HepG2 (cell line): ENCODE data around the gene MZF1. TPM values are rescaled to one million over a fixed set of nuclear protein-coding genes. Genes with fewer than 3 reads are reported as not detected.

Source experiments
- KDM5B ChIP-seq: sonication (generic); formaldehyde crosslinking; IDR thresholded peaks from 2 replicates; pipeline ENCODE4 v1.4.0; 2020; ENCODE audit warnings: missing genetic modification reagents, mild to moderate bottlenecking, borderline replicate concordance
- MED13 ChIP-seq: sonication (generic); formaldehyde crosslinking; IDR thresholded peaks from 2 replicates; pipeline ENCODE4 v1.5.0; 2020; ENCODE audit warnings: missing genetic modification reagents
- MTF1 ChIP-seq: sonication (generic); formaldehyde crosslinking; IDR thresholded peaks from 2 replicates; pipeline ENCODE4 v1.5.0; 2020; ENCODE audit warnings: missing genetic modification reagents
- NFE2L2 ChIP-seq: fragments of 150-350 bp; IDR thresholded peaks from 2 replicates; pipeline ENCODE4 v1.6.1; 2014; ENCODE audit warnings: low read length
- TBX2 ChIP-seq: sonication (generic); formaldehyde crosslinking; IDR thresholded peaks from 2 replicates; pipeline ENCODE4 v1.5.0; 2020; ENCODE audit warnings: missing genetic modification reagents, mild to moderate bottlenecking, borderline replicate concordance
- ZBTB7B ChIP-seq: sonication (generic); formaldehyde crosslinking; IDR thresholded peaks from 2 replicates; pipeline ENCODE4 v1.4.0; 2020; ENCODE audit warnings: missing genetic modification reagents
- polyA plus RNA-seq, 8 experiments: library from polyadenylated mRNA; depleted of rRNA in 3 of 8; stranded (reverse) in 7 of 8; unstranded in 1 of 8; fragments of >200 nt; fragmentation: Illumina TruSeq in 4 of 8; extraction: Trizol in 4 of 8; gene quantifications; 2 replicates each; pipeline versions ENCODE4 v1.2.1 to v1.2.3, GENCODE V29; 2011 to 2016; ENCODE audit warnings: low read depth in 4 of 8, missing spikeins in 1 of 8, mixed read lengths in 1 of 8; ENCODE audit not compliant: insufficient read depth in 1 of 8
- total RNA-seq, 5 experiments: library from RNA; depleted of rRNA; stranded (reverse); fragments of >200 nt; fragmentation: Illumina TruSeq; extraction: Trizol; gene quantifications; 2 replicates each; pipeline ENCODE4 v1.2.3, GENCODE V29; 2016; ENCODE audit warnings: low read depth in 1 of 5
- TF ChIP-seq, protein P1 (sequence below): IDR thresholded peaks from 2 replicates; pipeline ENCODE4 v1.6.1; 2012; ENCODE audit warnings: low read length, improper control_type of control experiment
- TF ChIP-seq, protein P2 (sequence below): sonication (generic); formaldehyde crosslinking; IDR thresholded peaks from 2 replicates; pipeline ENCODE4 v1.4.0; 2020; ENCODE audit warnings: missing genetic modification reagents, mild to moderate bottlenecking, borderline replicate concordance
- TF ChIP-seq, protein P3 (sequence below): sonication (generic); formaldehyde crosslinking; IDR thresholded peaks from 2 replicates; pipeline ENCODE4 v1.9.0; 2021; ENCODE audit warnings: missing genetic modification reagents, borderline replicate concordance
- TF ChIP-seq, protein P4 (sequence below): sonication (generic); formaldehyde crosslinking; IDR thresholded peaks from 2 replicates; pipeline ENCODE4 v1.9.0; 2021; ENCODE audit warnings: missing genetic modification reagents, borderline replicate concordance
- TF ChIP-seq, protein P5 (sequence below): sonication (generic); formaldehyde crosslinking; IDR thresholded peaks from 2 replicates; pipeline ENCODE4 v1.4.0; 2020; ENCODE audit warnings: missing genetic modification reagents
- TF ChIP-seq, protein P6 (sequence below): IDR thresholded peaks from 2 replicates; pipeline ENCODE4 v1.6.1; 2016; ENCODE audit warnings: mild to moderate bottlenecking

MZF1 gene
- total and polyA plus RNA-seq, 2 of the 13 experiments (the other 11 are each of a cell fraction or from before 2014, with no cell fraction given): 3.1 to 8.1 TPM

DNA sequence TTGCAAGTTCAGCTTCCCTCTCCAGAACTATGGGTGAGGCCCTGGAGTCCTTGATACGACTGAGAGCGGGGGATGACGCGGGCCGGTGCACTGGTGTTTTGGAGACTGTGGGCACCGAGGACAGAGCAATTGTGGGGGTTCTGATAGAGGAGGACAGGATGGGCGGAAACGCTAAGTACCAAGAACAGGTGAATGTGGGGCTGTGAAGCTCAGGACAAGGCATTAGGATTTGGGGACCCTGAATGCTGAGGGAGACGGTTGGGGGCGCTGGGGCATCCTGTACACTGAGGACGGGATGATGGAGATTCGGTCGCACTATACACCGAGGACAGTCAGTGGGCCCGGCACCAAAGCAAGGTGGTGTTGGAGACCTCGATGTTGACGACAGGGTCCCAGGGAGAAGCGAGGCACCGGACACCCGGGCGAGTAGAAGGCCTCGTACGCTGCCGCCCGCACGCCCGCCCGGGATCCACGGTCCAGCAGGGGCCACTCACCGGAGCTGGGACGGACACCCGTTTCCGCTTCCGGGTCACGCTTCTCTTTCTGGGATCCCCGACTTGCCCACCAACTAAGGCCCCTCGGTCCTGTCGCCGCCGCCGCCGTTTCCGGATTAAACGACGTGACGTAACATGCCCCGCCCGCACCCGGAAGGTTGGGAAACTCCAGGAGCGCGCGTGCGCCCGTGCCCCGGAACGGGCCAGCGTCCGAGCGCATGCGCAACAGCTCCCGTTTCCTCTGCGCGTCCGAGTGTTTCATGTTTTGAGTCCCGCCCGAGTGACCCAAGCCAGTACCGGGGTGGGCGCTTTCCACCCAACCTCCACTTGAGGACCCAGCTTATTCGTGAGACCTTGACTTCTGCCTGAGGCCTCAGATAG lies 18.4 kb downstream of the MZF1 start, which contains the start of gene CHMP2A (continued):
- TF ChIP-seq, protein P1, sequence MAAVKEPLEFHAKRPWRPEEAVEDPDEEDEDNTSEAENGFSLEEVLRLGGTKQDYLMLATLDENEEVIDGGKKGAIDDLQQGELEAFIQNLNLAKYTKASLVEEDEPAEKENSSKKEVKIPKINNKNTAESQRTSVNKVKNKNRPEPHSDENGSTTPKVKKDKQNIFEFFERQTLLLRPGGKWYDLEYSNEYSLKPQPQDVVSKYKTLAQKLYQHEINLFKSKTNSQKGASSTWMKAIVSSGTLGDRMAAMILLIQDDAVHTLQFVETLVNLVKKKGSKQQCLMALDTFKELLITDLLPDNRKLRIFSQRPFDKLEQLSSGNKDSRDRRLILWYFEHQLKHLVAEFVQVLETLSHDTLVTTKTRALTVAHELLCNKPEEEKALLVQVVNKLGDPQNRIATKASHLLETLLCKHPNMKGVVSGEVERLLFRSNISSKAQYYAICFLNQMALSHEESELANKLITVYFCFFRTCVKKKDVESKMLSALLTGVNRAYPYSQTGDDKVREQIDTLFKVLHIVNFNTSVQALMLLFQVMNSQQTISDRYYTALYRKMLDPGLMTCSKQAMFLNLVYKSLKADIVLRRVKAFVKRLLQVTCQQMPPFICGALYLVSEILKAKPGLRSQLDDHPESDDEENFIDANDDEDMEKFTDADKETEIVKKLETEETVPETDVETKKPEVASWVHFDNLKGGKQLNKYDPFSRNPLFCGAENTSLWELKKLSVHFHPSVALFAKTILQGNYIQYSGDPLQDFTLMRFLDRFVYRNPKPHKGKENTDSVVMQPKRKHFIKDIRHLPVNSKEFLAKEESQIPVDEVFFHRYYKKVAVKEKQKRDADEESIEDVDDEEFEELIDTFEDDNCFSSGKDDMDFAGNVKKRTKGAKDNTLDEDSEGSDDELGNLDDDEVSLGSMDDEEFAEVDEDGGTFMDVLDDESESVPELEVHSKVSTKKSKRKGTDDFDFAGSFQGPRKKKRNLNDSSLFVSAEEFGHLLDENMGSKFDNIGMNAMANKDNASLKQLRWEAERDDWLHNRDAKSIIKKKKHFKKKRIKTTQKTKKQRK: no peak
- TF ChIP-seq, protein P2, sequence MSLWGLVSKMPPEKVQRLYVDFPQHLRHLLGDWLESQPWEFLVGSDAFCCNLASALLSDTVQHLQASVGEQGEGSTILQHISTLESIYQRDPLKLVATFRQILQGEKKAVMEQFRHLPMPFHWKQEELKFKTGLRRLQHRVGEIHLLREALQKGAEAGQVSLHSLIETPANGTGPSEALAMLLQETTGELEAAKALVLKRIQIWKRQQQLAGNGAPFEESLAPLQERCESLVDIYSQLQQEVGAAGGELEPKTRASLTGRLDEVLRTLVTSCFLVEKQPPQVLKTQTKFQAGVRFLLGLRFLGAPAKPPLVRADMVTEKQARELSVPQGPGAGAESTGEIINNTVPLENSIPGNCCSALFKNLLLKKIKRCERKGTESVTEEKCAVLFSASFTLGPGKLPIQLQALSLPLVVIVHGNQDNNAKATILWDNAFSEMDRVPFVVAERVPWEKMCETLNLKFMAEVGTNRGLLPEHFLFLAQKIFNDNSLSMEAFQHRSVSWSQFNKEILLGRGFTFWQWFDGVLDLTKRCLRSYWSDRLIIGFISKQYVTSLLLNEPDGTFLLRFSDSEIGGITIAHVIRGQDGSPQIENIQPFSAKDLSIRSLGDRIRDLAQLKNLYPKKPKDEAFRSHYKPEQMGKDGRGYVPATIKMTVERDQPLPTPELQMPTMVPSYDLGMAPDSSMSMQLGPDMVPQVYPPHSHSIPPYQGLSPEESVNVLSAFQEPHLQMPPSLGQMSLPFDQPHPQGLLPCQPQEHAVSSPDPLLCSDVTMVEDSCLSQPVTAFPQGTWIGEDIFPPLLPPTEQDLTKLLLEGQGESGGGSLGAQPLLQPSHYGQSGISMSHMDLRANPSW (CRISPR knock-in tag): 0 out of 2 replicates have a peak, but pooled peaks have one; percentile 44
- no peak for TF ChIP-seq MTF1 (CRISPR knock-in tag)
- no peak for TF ChIP-seq ZBTB7B (CRISPR knock-in tag)
- no peak for TF ChIP-seq MED13 (CRISPR knock-in tag)
- peak; percentile 10 for TF ChIP-seq TBX2 (CRISPR knock-in tag)
- TF ChIP-seq, protein P3, sequence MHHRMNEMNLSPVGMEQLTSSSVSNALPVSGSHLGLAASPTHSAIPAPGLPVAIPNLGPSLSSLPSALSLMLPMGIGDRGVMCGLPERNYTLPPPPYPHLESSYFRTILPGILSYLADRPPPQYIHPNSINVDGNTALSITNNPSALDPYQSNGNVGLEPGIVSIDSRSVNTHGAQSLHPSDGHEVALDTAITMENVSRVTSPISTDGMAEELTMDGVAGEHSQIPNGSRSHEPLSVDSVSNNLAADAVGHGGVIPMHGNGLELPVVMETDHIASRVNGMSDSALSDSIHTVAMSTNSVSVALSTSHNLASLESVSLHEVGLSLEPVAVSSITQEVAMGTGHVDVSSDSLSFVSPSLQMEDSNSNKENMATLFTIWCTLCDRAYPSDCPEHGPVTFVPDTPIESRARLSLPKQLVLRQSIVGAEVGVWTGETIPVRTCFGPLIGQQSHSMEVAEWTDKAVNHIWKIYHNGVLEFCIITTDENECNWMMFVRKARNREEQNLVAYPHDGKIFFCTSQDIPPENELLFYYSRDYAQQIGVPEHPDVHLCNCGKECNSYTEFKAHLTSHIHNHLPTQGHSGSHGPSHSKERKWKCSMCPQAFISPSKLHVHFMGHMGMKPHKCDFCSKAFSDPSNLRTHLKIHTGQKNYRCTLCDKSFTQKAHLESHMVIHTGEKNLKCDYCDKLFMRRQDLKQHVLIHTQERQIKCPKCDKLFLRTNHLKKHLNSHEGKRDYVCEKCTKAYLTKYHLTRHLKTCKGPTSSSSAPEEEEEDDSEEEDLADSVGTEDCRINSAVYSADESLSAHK: no peak
- no peak for TF ChIP-seq NFE2L2
- TF ChIP-seq, protein P4, sequence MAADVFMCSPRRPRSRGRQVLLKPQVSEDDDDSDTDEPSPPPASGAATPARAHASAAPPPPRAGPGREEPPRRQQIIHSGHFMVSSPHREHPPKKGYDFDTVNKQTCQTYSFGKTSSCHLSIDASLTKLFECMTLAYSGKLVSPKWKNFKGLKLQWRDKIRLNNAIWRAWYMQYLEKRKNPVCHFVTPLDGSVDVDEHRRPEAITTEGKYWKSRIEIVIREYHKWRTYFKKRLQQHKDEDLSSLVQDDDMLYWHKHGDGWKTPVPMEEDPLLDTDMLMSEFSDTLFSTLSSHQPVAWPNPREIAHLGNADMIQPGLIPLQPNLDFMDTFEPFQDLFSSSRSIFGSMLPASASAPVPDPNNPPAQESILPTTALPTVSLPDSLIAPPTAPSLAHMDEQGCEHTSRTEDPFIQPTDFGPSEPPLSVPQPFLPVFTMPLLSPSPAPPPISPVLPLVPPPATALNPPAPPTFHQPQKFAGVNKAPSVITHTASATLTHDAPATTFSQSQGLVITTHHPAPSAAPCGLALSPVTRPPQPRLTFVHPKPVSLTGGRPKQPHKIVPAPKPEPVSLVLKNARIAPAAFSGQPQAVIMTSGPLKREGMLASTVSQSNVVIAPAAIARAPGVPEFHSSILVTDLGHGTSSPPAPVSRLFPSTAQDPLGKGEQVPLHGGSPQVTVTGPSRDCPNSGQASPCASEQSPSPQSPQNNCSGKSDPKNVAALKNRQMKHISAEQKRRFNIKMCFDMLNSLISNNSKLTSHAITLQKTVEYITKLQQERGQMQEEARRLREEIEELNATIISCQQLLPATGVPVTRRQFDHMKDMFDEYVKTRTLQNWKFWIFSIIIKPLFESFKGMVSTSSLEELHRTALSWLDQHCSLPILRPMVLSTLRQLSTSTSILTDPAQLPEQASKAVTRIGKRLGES (CRISPR knock-in tag): no peak
- TF ChIP-seq, protein P5, sequence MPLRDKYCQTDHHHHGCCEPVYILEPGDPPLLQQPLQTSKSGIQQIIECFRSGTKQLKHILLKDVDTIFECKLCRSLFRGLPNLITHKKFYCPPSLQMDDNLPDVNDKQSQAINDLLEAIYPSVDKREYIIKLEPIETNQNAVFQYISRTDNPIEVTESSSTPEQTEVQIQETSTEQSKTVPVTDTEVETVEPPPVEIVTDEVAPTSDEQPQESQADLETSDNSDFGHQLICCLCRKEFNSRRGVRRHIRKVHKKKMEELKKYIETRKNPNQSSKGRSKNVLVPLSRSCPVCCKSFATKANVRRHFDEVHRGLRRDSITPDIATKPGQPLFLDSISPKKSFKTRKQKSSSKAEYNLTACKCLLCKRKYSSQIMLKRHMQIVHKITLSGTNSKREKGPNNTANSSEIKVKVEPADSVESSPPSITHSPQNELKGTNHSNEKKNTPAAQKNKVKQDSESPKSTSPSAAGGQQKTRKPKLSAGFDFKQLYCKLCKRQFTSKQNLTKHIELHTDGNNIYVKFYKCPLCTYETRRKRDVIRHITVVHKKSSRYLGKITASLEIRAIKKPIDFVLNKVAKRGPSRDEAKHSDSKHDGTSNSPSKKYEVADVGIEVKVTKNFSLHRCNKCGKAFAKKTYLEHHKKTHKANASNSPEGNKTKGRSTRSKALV (CRISPR knock-in tag): no peak
- TF ChIP-seq, protein P6, sequence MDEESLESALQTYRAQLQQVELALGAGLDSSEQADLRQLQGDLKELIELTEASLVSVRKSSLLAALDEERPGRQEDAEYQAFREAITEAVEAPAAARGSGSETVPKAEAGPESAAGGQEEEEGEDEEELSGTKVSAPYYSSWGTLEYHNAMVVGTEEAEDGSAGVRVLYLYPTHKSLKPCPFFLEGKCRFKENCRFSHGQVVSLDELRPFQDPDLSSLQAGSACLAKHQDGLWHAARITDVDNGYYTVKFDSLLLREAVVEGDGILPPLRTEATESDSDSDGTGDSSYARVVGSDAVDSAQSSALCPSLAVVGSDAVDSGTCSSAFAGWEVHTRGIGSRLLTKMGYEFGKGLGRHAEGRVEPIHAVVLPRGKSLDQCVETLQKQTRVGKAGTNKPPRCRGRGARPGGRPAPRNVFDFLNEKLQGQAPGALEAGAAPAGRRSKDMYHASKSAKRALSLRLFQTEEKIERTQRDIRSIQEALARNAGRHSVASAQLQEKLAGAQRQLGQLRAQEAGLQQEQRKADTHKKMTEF: peak; percentile 63; the same call in 1 of the 2 replicates
- TF ChIP-seq KDM5B (CRISPR knock-in tag): peak; percentile 44; the same call in 1 of the 2 replicates
